Endometrial microvascular endothelial cells (primary cell): ENCODE results near the gene CCNL2. TPM values are rescaled to one million over a fixed set of nuclear protein-coding genes. Genes with fewer than 3 reads are reported as not detected.

Experiments
- in situ Hi-C: cut with HindIII; loops from 2 replicates; pipeline ENCODE4 v1.10.0; 2017; ENCODE audit warnings: low sequenced_read_pairs, low pct_unique_long_range_greater_than_20kb; ENCODE audit errors: inconsistent ontology term
- total RNA-seq: library from RNA; depleted of rRNA; stranded (reverse); fragments of >200 nt; gene quantifications from one replicate; pipeline ENCODE4 v1.2.3, GENCODE V29; 2015; ENCODE audit errors: inconsistent ontology term

CCNL2 gene
- total RNA-seq, 1 donor from 2014 or later = 85.4 TPM

- in situ Hi-C loops = no loop called here
Observed at GRCh38 chr1:1348420-1349255, 50.5 kb downstream of the CCNL2 start.

GRCh38 chr1:1347663-1348419, 51.3 kb downstream of the CCNL2 start:
- in situ Hi-C loops = no loop called here

- in situ Hi-C loops = no loop called here
Observed at GRCh38 chr1:1347026-1347595, 52.0 kb downstream of the CCNL2 start.

- in situ Hi-C loops = no loop called here
Observed at GRCh38 chr1:1346501-1346890, 52.6 kb downstream of the CCNL2 start.

- in situ Hi-C loops = no loop called here
Observed at GRCh38 chr1:1345860-1346500, 53.2 kb downstream of the CCNL2 start.

GRCh38 chr1:1345384-1345783, 53.8 kb downstream of the CCNL2 start:
- in situ Hi-C loops = no loop called here

GRCh38 chr1:1344655-1345361, 54.3 kb downstream of the CCNL2 start:
- in situ Hi-C loops = no loop called here

- in situ Hi-C loops = no loop called here
Observed at GRCh38 chr1:1343811-1344421, 55.2 kb downstream of the CCNL2 start.

- in situ Hi-C loops = no loop called here
Observed at GRCh38 chr1:1342584-1343115, 56.5 kb downstream of the CCNL2 start.

- in situ Hi-C loops = no loop called here
Observed at GRCh38 chr1:1342061-1342562, 57.0 kb downstream of the CCNL2 start.

- in situ Hi-C loops = no loop called here
Observed at GRCh38 chr1:1341549-1342021, 57.5 kb downstream of the CCNL2 start.

- in situ Hi-C loops = no loop called here
Observed at GRCh38 chr1:1340791-1341548, 58.2 kb downstream of the CCNL2 start.

- in situ Hi-C loops = no loop called here
Observed at GRCh38 chr1:1340185-1340584, 59.0 kb downstream of the CCNL2 start.

GRCh38 chr1:1338278-1338677, 60.9 kb downstream of the CCNL2 start:
- in situ Hi-C loops = no loop called here

GRCh38 chr1:1337793-1338147, 61.4 kb downstream of the CCNL2 start:
- in situ Hi-C loops = no loop called here

- in situ Hi-C loops = no loop called here
Observed at GRCh38 chr1:1336931-1337792, 62.0 kb downstream of the CCNL2 start.
